Activated CD8-positive, alpha-beta memory T cell treated with anti-CD3 and anti-CD28 coated beads for 1 hour (primary cell): Measurements from ENCODE around the gene CDIPT.
"Not testable (repeated sequence)": the region's sequence is repeated elsewhere in the genome, so short reads cannot be mapped to it uniquely, and the experiment has no call there.

Source experiments
- DNase-seq, 2 donors: peaks; one replicate each; pipeline ENCODE4 v3.0.0-alpha.2; 2020; ENCODE audit warnings: low read depth in 1 of 2; ENCODE audit errors: extremely low read depth in 1 of 2

Gene CDIPT

DNA sequence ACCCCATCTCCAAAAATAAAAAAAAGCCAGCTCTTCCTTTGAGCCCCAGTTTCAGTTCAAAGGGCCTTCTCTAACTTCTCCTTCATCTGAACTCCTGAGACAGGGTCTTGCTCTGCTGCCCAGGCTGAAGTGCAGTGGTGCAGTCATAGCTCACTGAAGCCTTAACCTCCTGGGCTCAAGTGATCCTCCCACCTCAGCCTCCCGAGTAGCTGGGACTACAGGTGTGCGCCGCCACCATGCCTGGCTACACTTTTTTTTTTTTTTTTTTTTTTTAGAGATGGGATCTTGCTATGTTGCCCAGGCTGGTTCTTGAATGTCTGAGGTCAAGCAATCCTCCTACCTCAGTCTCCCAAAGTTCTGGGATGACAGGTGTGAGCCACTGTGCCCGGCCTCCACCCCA lies 29.8 kb downstream of the CDIPT start:
- not testable (repeated sequence) for DNase-seq

DNA sequence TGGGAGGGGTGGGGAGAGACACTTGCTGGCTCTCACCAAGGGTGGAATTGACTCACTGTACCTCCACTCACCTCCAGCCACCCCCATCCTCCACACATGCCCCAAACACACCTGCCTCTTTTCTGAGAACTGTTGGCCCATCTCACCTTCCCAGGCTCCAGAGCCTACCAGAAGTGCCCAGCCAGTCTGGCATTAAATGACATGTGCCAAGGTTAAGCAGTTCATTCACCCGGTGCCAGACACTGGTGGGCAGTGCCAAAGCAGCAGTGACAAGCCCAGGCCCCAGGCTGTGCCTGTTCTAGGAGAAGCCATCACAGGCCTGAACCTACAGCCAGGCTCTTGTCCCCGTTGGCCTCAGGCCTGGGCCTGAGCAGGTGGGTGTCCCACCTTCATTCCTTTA lies 31.5 kb downstream of the CDIPT start:
- no peak for DNase-seq

DNA sequence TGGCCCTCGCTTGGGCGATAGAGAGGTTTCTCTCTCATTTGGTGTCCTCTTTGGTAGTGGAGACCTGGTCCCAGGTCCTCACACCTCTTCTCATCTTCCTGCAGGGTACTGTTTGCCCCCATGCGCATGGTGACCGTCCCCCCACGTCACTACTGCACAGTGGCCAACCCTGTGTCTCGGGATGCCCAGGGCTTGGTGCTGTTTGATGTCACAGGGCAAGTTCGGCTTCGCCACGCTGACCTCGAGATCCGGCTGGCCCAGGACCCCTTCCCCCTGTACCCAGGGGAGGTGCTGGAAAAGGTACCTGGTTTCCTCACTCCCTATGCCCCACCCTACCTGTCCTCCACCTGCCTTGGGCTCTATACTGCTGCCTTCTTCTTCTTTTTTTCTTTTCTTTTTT lies 32.3 kb downstream of the CDIPT start:
- DNase-seq, result no peak

DNA sequence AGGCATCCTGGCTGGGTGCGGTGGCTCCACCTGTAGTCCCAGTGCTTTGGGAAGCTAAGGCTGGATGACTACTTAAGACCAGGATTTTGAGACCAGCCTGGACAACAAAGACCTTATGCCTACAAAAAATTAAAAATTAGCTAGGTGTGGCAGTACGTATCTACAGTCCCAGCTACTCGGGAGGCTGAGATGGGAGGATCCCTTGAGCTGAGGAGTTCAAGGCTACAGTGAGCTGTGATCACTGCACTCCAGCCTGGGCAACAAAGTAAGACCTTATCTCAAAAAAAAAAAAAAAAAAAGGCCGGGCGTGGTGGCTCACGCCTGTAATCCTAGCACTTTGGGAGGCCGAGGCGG lies 36.7 kb downstream of the CDIPT start:
- DNase-seq, result no peak

DNA sequence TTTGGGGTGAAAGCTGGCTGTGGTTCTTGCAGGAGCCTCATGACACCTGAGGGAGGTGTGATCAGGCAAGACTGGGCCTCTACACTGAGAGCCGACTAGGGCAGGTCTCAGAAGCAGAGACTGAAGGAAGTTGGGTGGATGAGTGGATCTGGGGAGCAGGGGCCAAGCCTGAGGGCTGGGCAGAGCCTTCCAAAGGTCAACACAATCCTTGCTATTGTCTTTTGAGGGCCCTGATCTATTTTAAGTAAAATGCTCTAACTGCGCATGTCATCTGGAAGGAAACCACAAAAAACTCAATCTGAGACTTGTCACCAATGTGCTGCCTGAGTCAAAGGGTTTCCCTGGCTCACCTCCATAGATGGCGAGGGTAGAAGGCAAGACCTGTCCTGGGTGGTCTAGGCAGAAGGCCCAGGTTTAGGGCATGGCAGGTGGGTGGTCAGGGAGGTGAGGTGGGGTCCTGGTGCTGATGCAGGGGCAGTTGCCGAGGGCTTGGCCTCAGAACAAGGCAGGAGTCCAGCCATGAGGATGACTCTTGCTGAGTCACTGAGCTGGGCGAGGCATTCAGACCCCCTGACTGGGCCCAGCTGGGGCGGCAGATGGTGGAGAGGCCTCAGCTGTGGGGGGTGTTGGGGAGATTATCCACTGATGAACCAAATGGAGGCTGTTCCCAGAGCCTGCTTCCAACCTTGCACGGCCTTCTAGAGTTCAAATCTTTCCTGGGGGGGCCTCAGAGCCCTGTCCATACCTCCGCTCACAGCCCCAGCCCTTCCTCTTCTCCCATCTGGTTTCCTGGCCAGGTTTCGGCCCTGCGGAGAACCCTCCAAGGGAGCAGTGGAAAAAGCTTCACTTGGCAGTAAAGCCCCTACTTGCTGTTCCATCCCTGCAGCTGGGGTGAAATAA lies 37.6 kb downstream of the CDIPT start:
- DNase-seq, result no peak

DNA sequence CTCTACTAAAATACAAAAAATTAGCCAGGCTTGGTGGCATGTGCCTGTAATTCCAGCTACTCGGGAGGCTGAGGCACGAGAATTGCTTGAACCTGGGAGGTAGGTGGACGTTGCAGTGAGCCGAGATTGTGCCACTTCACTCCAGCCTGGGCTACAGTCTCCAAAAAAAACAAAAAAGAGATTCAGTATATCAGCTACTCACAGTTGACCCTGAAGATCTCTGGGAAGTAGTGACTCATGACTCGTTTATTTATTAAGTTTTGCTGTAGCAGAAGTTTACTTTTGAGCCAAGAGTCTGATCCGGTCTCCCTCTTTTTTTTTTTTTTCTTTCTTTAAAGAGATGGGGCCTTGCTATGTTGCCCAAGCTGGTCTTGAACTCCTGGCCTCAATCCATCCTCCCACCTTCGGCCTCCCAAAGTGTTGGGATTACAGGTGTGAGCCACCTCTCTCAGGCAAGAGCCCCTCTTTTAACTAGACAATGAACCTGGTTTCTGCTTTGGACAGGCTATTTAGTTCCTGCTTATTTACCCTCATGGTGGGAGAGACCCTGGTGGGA lies 38.4 kb downstream of the CDIPT start:
- DNase-seq, result no peak

DNA sequence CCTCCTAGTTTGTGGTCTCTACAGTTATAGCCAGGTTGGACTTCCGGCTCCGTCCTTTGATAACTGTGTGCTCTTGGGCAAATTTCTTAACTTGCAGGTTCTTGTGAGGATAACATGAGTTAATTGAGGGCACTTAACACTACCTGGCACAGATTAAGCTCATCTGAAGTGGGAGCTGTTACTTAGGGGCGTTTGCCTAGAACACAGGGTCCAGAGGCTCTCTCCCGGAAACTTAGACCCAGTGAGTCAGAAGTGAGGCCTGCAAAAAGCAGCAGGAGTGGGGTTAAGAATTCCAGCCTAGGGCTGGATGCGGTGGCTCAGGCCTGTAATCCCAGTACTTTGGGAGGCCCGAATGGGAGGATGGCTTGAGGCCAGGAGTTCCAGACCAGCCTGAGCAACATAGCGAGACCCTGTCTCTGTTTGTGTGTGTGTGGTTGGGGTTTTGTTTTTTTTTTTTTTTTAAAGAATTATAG lies 41.3 kb downstream of the CDIPT start:
- no peak for DNase-seq

DNA sequence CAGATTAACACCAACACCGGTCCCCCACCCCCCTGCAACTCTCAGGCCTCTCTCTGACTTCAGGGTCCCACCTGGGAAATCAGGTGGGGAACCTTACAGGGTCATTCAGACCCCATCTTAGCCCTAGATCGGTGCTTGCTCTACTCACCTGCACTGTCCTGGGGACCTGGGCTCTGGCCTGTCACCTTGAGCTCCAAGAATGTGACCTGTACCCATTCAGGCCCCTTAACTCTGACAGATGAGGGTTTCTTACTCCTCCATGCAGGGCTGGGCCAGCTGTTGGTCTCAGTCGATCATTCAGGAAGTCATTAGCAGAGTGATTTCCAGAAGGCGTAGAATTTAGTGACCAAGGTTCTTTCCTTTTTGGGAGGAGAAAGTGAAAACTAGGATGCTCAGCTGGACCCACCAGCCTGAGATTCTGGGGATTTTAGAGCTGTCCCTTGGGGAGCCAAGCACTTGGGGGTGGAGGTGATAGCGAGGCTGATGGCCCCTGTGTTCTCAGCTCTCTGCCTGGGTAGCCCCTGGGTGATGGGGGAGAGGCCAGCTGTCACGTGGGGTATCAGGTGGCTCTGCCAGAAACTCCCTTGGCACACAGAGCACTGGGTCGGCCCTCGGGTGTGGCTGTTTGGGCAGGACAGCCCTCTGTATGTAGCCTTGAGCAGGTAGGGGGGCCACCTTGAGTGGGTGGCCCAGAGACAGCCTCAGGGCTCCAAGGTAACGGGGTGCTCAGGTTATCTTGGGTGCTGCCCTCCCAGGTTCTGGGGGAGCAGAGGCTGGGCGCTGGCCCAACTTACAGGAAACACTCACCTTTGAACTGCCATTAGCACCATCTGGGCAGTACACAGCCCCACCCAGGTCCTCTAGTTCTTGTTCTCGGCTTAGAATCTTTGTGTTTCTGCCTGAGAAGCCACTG lies 42.0 kb downstream of the CDIPT start:
- DNase-seq, result no peak

DNA sequence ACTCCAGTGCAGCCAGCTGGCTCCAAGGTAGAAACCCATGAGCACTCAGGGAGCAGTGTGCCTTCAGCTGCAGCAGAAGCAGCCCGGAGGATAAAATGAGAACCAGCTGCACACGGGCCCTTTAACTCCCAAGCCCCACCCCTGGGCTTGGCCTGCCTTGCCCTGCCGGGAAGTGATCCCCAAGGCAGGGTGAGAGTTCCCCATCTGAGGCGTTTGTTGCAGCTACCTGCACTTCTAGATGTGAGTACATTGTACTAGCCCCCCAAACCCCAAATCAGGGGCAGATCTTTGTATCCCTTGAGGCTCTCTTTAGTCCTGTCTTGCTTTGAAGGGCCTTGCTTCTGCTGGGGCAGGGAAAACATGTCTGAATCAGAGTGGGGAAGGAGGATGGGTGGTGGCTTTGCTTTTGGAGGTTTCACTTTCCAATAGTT lies 42.7 kb downstream of the CDIPT start, which contains the start of gene MVP:
TSS of gene MVP (plus strand) at position 192 of the 431 bp plus-strand sequence. CDS start 10,088 bp downstream, outside the sequence.
- no peak for DNase-seq

DNA sequence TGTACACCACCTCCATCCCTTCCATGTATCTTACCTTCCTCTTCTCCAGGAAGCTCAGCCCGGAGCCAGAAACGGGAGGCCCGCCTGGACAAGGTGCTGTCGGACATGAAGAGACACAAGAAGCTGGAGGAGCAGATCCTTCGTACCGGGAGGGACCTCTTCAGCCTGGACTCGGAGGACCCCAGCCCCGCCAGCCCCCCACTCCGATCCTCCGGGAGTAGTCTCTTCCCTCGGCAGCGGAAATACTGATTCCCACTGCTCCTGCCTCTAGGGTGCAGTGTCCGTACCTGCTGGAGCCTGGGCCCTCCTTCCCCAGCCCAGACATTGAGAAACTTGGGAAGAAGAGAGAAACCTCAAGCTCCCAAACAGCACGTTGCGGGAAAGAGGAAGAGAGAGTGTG lies 43.5 kb downstream of the CDIPT start:
- DNase-seq, result no peak

DNA sequence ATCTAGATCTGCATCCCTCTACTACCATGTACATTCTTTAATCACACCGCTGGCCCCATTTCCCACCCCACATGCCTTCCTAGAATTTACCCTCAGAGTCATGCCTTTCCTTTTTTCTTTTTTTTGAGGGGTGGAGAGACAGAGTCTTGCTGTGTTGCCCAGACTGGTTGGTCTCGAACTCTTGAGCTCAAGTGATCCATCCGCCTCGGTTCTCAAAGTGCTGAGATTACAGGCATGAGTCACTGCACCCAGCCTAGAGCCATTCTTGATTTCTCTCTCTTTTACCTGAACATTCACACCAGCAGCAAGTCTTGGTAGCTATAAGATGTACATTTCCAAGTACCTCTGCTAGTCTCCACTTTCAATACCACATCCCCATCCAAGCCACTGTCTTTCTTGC lies 44.9 kb downstream of the CDIPT start:
- DNase-seq, result no peak

DNA sequence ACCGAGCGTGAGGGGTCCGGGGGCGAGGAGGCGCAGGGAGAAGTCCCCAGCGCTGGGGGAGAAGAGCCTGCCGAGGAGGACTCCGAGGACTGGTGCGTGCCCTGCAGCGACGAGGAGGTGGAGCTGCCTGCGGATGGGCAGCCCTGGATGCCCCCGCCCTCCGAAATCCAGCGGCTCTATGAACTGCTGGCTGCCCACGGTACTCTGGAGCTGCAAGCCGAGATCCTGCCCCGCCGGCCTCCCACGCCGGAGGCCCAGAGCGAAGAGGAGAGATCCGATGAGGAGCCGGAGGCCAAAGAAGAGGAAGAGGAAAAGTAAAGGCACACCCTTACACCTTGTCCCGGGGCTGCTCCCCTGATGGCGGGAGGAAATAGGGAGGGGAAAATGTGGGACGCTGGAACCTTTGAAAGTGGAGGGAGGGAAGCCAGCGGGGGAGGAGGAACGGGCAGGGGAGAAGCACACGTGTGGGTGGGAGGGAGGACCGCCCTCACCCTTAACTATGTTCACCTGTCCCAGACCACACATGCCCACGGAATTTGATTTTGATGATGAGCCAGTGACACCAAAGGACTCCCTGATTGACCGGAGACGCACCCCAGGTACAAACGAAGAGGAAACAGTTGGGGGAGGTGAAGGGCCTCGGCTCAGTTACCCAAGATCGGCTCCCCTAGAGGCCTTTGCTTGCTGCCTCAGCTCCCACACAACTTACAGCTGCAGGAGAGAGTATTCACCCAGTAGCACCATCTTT lies 46.2 kb downstream of the CDIPT start:
- DNase-seq, result no peak

DNA sequence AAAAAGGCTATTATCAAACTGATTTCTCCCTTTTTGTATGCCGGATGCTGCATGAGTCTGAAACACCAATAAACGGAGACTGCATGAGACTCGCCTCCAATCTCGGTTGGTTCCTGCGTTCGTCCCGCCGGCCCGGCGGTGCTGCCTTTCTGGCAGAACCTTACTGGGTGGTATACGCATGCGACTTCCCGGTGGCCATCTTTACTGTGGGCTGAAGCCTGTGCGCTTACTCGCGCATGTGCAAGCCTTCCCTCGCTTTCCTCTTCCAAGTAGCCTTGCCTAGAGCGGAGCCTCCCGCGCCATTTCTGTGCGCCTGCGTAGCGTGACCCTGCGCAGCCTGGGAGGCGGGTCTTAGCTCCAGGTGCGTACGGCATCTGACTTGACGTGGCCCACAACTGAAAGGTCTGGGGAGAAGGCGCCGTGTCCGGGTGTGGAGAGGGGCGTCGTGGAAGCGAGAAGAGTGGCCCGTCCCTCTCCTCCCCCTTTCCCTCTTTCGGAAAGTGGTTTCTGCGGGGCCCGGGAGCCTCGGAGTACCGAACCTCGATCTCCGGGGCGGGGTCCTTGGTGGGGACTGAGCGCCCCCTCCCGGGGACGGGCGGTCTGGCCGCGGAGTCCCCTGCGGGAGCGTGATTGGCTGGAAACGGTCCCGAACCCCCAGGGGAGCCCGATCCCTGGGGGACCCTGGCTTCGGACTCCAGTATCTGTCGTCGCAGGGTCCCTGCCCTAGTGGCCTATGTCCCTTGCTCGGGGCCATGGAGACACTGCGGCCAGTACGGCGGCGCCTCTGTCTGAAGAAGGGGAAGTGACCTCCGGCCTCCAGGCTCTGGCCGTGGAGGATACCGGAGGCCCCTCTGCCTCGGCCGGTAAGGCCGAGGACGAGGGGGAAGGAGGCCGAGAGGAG lies 47.0 kb downstream of the CDIPT start, which contains the start of gene PAGR1:
TSS of gene PAGR1 (plus strand) at position 360 of the 901 bp plus-strand sequence. CDS start at position 734, 374 bp downstream.
- peak; percentile 95 to 98 for DNase-seq

DNA sequence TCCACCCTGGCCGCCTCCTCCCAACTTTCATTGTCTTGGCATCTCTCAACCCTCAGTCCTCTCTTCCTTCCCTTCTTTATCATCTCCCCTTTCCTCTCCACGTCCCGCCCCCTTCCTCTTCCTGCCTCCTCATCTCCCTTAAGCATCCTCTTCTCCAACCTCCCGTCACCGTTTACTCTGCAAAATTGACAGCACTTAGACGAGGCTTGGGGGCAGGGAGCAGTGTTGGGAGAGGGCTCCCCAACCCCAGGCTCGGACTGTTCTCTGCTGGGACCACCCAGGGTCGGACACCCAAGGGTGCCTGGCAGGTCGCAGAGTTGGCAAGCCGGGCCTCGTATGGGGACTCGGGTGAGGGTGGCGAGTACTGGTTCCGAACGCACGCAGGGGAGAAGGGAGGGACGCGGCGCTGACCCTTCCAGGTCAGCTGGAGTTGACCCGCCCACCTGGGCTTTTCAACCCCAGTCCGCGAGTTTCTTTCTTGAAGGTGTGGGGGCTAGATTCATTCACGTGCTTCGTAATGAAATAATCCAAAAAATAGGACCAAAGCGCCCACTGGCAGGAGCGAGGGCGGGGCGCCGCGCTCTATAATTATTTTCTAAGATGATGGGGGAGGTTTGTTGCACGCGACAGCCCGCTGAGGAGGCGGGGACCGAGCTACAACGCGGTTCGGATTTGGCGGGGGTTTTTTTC lies 47.8 kb downstream of the CDIPT start:
- no peak for DNase-seq

DNA sequence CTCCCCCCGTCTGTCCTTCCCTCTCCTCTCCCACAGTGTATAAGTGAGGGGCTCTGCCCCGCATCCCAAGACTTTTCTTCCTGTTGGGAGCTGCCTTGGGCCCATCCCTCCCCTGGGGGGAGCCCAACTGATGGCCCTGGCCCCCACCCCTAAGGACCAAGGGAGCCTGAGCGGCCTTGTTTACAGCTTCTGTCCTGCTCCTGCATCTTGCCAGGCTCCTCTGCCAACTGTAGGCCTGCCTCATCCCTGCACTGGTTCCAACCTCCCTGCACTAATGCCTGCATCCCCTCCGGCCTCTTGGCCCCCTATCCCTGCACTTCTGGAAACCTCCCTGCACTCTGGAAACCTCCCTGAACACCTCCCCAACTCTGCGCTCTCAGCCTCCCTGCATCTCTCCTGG lies 48.4 kb downstream of the CDIPT start:
- DNase-seq, result no peak

DNA sequence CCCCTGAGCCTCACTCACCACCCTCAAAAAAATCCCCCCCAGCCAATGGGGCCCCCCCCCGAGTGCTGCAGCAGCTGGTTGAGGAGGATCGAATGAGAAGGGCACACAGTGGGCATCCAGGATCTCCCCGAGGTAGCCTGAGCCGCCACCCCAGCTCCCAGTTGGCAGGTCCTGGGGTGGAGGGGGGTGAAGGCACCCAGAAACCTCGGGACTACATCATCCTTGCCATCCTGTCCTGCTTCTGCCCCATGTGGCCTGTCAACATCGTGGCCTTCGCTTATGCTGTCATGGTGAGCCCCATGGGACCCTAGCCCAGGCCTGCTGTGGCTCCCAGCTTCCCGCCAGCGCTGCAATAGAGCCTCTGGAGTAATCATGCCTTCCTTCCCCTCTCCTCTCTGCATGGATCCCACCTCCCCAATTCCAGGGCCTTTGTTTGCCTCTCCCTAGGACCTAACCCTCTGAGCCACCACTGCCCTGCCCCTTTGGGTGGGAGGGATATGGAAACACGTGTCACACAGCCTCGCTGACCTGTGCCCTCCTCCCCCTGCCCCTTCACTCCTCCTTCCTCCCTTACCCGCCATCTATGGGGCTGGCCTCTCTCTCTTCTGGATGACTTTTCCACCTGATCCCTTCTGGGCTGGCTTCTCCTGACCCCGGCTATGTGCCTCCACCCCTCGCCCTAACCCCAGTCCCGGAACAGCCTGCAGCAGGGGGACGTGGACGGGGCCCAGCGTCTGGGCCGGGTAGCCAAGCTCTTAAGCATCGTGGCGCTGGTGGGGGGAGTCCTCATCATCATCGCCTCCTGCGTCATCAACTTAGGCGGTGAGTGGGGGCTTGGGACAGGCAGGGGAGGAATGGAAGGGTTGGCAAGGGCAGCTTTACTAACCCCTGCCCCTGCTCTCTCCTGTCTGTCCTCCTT lies 49.1 kb downstream of the CDIPT start:
- no peak for DNase-seq

DNA sequence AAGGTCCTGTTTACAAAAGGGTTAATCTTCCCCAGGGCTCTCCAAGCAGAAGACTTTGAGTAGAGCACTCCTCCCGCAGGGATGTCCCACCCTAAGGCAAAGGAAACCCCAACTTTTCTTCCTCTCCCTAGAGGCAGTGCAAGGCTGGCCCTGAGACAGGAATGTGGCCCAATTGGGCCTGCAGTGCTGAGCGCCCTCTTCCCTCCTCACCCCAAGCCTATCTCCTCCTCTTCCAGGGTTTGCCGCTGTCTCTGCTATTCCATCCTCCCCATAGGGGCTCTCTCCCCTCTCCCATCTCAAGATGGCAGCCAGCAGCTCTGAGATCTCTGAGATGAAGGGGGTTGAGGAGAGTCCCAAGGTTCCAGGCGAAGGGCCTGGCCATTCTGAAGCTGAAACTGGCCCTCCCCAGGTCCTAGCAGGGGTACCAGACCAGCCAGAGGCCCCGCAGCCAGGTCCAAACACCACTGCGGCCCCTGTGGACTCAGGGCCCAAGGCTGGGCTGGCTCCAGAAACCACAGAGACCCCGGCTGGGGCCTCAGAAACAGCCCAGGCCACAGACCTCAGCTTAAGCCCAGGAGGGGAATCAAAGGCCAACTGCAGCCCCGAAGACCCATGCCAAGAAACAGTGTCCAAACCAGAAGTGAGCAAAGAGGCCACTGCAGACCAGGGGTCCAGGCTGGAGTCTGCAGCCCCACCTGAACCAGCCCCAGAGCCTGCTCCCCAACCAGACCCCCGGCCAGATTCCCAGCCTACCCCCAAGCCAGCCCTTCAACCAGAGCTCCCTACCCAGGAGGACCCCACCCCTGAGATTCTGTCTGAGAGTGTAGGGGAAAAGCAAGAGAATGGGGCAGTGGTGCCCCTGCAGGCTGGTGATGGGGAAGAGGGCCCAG lies 50.0 kb downstream of the CDIPT start:
- no peak for DNase-seq
